GM20431 (cell line): ENCODE measurements around the gene TBR1.

Experiments
- in situ Hi-C: fragments of 300-500 bp; cut with MseI, MboI; formaldehyde crosslinking; loops from one replicate; pipeline ENCODE4 v1.15.0; 2020; ENCODE audit warnings: low sequenced_read_pairs; ENCODE audit not compliant: unreplicated experiment

TBR1 gene

DNA sequence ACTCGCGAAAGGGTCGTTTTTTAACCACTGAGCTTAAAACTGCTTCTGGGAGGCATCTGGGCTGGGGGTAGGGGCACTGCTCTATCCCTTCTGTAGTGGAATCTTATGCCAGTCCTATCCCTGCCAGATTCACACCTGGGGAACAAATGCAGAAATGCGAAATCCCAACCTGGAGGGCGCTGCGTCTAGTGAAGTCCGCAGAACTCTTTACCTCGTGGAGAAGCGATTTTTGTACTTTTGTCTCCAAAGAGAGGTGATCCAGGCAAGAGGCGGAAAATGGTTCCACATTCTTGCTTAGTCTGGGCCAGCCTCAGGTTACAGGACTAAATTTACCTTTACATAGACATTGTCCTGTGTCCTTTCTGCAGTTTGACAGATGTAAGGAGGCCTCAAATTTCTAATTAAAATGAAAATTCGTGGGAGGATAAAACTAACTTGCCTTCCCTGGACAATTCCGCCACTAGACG, 10.4 kb downstream of the TBR1 start:
- in situ Hi-C loops: no loop called here

DNA sequence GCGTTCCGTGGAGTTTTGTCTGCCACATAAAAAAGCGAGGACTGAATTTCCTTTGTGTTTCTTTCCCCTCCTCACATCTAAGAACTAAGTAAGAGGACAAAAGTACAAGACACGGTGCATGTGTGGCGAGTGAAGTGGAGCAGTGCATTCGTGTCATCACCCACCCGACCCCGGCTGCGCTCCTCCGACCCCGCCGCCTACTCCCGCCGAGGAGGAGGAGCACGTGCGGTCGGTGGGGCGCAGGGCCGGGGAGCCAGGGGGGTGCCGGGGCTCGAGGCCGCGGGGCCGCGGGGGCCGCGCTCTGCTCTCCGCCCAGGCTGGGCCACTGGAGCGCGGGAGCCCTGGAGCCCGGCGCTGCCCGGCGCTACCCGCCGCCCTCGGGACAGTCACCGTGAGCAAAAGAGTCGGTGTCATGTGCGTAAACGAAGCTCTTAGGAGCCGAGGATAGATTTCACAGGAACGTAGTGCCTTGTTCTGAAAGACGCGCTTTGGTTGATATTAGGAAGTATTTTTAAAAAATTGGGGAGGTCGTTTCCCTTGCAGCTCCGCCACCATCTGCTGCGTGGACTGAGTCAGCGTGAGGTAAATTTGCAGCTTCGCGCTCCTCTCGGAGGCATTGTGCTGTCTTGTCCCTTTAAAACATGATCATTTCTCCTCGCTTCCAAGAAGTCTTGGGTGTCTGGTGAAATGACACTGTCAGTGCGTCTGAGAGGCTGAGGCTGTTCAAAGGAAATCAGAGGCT, 11.0 kb downstream of the TBR1 start:
- in situ Hi-C loops: no loop called here

DNA sequence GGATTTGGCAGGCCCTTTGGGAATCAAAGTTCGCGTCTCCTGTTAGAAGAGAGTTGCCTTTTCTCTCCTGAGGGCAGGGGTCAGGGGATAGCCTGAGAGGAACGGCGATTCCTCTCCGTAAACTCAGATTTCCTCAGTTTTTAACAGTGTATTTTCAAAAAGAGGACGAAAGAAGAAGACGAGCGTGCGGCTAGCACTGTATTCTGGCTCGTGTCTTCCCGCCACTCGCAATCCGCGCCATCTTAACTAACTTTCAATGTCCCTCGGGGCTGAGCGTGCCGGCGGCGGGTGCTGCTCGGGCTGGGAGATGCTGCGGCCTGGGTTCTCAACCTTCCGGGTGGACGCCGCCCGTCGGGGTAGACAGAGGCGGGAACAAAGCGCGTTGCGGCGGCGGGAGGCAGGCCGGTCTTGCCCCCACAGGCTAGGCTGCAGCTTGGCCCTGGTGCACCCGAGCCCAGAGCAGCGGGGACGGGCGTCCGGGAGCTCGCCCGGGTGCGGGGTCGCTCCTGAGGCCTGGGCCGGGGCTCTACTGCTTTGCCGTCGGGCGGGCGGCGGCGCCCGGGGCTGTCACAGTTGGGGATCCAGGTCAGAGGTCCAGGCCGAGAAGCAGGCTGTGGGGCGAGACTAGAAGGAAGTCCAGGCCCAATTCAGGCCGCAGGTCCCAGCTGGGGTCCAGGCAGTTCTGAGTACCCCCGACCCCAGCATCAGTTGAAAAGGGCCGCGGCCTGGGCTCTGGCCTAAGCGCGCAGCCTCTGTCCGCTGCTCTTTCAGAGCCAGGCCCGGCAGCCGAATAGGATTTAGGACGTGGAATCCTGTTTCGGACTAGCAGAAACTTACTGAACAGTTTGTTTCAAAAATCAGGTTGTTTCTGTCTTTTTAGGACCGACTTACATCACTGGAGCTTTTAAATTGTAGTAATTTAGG, 11.8 kb downstream of the TBR1 start:
- in situ Hi-C loops: no loop called here

DNA sequence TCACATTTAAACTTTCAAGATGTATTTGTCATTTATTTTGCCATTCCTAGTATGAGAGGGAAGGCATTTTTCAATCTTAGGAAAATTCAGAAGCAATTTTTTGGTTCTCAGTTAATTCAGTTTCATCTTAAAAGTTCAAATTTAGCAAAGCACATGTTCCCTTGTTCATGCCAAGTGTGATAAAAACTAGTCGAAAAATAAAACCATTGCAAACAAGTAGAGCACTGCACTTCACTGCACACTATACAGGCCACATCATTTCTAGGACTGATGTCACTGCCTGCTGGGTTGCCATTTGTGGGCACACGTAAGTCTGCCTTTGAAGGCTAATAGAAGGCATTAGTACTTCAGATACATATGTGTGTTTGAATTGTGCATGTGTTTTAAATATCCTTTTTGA, 14.3 kb downstream of the TBR1 start:
- in situ Hi-C loops: no loop called here

DNA sequence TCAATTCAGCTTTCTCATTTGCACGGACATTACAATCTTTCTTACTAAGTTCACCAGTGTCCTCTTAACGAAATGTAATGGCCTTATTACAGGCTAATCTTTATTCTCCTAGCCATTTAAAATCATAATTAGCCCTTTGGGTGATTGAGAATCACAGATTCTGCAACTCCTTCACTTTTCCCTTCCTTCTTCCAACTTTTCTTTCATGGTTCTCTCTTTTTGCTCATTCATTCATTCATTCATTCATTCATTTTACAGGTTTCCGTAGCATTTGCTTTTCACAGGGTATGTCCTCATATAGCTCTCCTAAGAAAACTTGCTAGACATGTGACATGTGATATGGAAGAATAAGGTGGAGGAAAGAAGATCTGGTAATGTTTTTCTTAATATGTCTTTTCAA, 16.0 kb downstream of the TBR1 start:
- in situ Hi-C loops: no loop called here

DNA sequence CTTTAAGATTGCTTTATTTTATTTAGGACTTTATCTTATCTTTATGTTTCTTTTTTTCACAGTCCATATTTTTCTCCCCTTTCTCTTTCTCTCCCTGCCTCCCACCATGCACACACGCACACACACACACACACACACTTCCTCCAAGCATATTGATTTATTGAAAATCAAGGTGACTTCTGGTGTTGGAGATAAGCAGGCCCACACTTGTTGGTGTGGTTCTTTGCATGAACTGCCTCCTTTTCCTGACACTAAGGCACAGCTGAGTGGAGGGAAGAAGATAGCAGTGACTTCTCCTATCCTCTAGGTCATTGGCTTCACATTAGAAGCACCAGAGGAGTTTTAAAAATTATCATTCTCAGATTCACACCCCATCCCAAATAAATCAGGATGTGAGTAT, 18.0 kb downstream of the TBR1 start:
- in situ Hi-C loops: no loop called here

DNA sequence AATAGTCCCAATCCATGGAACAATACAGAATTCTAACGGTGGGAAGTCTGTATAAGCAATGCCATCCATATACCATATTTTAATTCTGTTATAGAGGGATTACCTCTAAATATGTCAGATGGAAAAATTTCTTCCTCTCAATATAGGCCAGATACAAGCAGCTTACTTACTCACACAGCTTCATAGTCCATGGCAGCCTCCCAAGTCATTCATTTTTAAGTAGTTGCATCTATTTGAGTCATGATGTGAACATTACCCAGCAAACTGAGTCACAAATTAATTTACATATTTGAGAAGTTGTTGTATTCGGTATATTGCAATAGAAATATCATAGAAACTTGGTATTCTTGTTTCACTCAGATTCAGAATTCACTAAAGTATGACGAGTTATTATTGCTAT, 20.3 kb downstream of the TBR1 start:
- in situ Hi-C loops: no loop called here

DNA sequence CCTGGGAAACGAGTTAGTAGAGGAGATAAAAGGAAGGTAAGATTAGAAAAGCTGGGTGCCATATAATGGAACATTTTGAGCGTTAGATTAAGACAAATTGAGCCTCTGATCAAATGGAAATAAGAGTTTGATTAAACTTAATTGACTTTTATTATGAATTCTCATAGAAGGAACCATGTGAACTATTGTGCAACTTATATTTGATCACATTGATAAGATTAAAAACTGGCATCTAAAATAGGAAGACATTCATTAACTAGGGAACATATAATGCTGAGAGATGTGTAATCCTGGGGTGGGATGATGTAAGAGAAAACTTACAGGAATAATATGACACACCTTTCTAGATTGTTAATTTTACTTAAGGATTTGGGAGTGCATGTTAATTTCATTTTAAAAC, 22.5 kb downstream of the TBR1 start:
- in situ Hi-C loops: no loop called here

DNA sequence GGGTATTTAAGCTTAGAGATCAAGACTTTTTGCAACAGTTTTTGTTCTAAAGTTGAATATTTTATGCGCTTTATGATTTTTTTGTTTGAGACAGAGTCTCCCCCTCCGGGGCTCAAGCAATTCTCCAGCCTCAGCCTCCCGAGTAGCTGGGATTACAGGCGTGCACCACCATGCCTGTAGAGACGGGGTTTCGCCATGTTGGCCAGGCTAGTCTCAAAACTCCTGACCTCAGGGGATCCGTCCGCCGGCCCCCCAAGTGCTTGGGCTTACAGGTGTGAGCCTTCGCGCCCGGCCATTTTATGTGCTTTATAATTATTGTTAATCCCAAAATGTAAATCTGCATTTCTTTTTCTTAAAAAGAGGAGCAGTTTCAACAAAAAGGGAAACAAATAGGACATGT, 29.0 kb downstream of the TBR1 start:
- in situ Hi-C loops: no loop called here

DNA sequence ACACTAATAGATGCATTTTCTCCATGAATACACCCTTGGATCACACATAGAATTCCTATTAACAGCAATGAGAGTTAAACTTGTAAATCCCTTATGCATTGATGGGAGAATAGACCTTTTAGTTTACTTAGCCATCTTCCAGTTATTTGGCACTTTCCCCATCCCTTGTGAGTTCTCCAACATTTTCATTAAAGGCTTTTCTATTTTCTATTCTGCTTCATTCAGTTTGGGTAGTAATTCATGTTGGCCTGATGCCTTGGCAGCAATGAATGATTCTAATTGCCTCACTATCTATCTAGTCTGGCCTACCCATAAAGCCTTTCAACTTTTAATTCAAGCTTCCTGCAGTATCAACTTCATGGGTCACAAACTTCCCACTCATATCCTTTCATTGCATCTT, 32.3 kb downstream of the TBR1 start:
- in situ Hi-C loops: no loop called here

DNA sequence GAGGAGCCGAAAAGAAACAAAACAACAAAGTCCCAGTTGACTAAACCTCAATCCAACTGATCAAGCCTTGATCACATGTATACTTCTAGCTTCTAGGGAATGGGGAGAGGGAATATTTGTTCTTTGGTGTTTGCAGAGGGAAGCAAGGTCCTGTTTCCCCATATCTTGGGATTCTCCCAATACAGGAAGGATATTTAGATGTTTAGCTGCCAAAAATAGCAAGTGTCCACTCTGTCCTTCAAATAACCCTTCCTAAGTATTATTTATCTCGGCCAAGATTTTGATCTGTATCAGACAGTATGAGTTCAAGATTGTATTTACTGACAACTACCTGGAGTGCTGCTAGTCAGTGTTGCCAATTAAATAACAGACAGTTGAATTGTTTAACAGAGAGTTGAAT, 55.5 kb downstream of the TBR1 start:
- in situ Hi-C loops: no loop called here

DNA sequence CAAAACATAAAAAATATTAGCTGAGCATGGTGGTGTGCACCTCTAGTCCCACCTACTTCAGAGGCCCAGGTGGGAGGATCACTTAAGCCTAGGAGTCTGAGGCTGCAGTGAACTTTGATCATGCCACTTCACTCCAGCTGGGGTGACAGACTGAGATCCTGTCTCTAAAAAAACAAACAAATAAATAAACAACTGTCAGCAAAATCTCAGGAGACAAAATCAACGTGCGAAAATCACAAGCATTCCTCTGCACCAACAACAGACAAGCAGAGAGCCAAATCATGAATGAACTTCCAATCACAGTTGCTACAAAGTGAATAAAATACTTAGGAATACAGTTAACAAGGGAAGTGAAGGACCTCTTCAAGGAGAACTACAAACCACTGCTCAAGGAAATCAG, 58.8 kb downstream of the TBR1 start:
- in situ Hi-C loops: no loop called here
